ENCODE measurements around the gene FABP6. TPM values are rescaled to one million over a fixed set of nuclear protein-coding genes. Genes with fewer than 3 reads are reported as not detected.

FABP6 gene
- total RNA-seq, 1 experiment from 2014 or later: 0.31 TPM

GRCh38 chr5:160271836-160272235, 42.5 kb downstream of the FABP6 start:
- TF ChIP-seq SIN3A (IDR thresholded peaks at IDR 0.05; ENCODE audit: borderline replicate concordance, insufficient read depth, low read depth, low read length): no peak
- intact Hi-C loops (cut with micrococcal nuclease; ENCODE audit: unreplicated experiment): no loop called here
- Histone ChIP-seq H3K4me3 (ENCODE audit: low read depth in 2 of 2, low read length in 2 of 2) (no peak overlapping the region), H3K4me1 (ENCODE audit: control insufficient read depth, insufficient read depth, low read length) (no peaks in the 10 kb centered on the region; the same call in 1 of the 2 replicates), H3K27ac (ENCODE audit: low read length) (no peak overlapping the region), H3K9me3 (ENCODE audit: control insufficient read depth, insufficient read depth, low read depth, low read length) (no peaks in the 10 kb centered on the region), H3K27me3 (ENCODE audit: control insufficient read depth, insufficient read depth, low read length) (no peaks in the 10 kb centered on the region), H3K36me3 (ENCODE audit: control insufficient read depth, insufficient read depth, low read length) (peaks cover 6% of the 10 kb centered on the region; the same call in 1 of the 2 replicates)
- no TSS peak for BruUV-seq (replicated peaks)
- ChIA-PET POLR2A (no interaction called here), CTCF (no interaction called here)
- ATAC-seq (no peak), DNase-seq (ENCODE audit: low read depth, low spot score) (no peak)
- in situ Hi-C loops (cut with HindIII; ENCODE audit: low pct_unique_long_range_greater_than_20kb, low sequenced_read_pairs): no loop called here

GRCh38 chr5:160272264-160272663, 43.0 kb downstream of the FABP6 start:
- Histone ChIP-seq H3K36me3 (ENCODE audit: control insufficient read depth, insufficient read depth, low read length) (peaks cover 6% of the 10 kb centered on the region; the same call in 1 of the 2 replicates), H3K4me1 (ENCODE audit: control insufficient read depth, insufficient read depth, low read length) (no peaks in the 10 kb centered on the region; the same call in 1 of the 2 replicates), H3K9me3 (ENCODE audit: control insufficient read depth, insufficient read depth, low read depth, low read length) (no peaks in the 10 kb centered on the region), H3K4me3 (ENCODE audit: low read depth in 2 of 2, low read length in 2 of 2) (no peak overlapping the region), H3K27me3 (ENCODE audit: control insufficient read depth, insufficient read depth, low read length) (no peaks in the 10 kb centered on the region), H3K27ac (ENCODE audit: low read length) (no peak overlapping the region)
- in situ Hi-C loops (cut with HindIII; ENCODE audit: low pct_unique_long_range_greater_than_20kb, low sequenced_read_pairs): no loop called here
- ChIA-PET CTCF (no interaction called here), POLR2A (no interaction called here)
- TF ChIP-seq POLR2AphosphoS5 (IDR thresholded peaks at IDR 0.05; ENCODE audit: low read depth, low read length) (no peak), SIN3A (IDR thresholded peaks at IDR 0.05; ENCODE audit: borderline replicate concordance, insufficient read depth, low read depth, low read length) (no peak), REST (IDR thresholded peaks at IDR 0.05; ENCODE audit: insufficient read depth in 1 of 2, low read depth in 2 of 2, low read length in 1 of 2) (no peak), TCF7L2 (IDR thresholded peaks at IDR 0.05; ENCODE audit: low read depth, low read length) (no peak), CTCF (IDR thresholded peaks at IDR 0.05) (no peak)
- no peak for DNase-seq (ENCODE audit: low read depth, low spot score)
- intact Hi-C loops (cut with micrococcal nuclease; ENCODE audit: unreplicated experiment): no loop called here
- ATAC-seq: no peak
- no TSS peak for BruUV-seq (replicated peaks)

- Histone ChIP-seq H3K9me3 (ENCODE audit: control insufficient read depth, insufficient read depth, low read depth, low read length) (no peaks in the 10 kb centered on the region), H3K4me1 (ENCODE audit: control insufficient read depth, insufficient read depth, low read length) (no peaks in the 10 kb centered on the region; the same call in 1 of the 2 replicates), H3K4me3 (ENCODE audit: low read depth in 2 of 2, low read length in 2 of 2) (no peak overlapping the region), H3K27me3 (ENCODE audit: control insufficient read depth, insufficient read depth, low read length) (no peaks in the 10 kb centered on the region), H3K36me3 (ENCODE audit: control insufficient read depth, insufficient read depth, low read length) (peaks cover 6% of the 10 kb centered on the region; the same call in 1 of the 2 replicates), H3K27ac (ENCODE audit: low read length) (no peak overlapping the region)
- ChIA-PET POLR2A (no interaction called here), CTCF (interaction anchor here (0.9 kb wide), 2 partner anchors 30 to 51 kb away, joined by 3 to 7 read pairs; no protein-coding TSS in a partner anchor)
- intact Hi-C loops (cut with micrococcal nuclease; ENCODE audit: unreplicated experiment): no loop called here
- no peak for DNase-seq (ENCODE audit: low read depth, low spot score)
- ATAC-seq: no peak
- no TSS peak for BruUV-seq (replicated peaks)
- in situ Hi-C loops (cut with HindIII; ENCODE audit: low pct_unique_long_range_greater_than_20kb, low sequenced_read_pairs): no loop called here
- TF ChIP-seq CTCF (IDR thresholded peaks at IDR 0.05) (no peak), POLR2AphosphoS5 (IDR thresholded peaks at IDR 0.05; ENCODE audit: low read depth, low read length) (no peak), SIN3A (IDR thresholded peaks at IDR 0.05; ENCODE audit: borderline replicate concordance, insufficient read depth, low read depth, low read length) (no peak), TCF7L2 (IDR thresholded peaks at IDR 0.05; ENCODE audit: low read depth, low read length) (no peak), REST (IDR thresholded peaks at IDR 0.05; ENCODE audit: insufficient read depth in 1 of 2, low read depth in 2 of 2, low read length in 1 of 2) (no peak)
These were observed 43.6 kb downstream of the FABP6 start for GRCh38 chr5:160272889-160273288.
